Stimulated activated CD4-positive, alpha-beta T cell treated with anti-CD3 and anti-CD28 coated beads, TNF-alpha, amount 100 ng/mL, for 24 hours (primary cell): ENCODE results near the gene SHROOM3.
"Not testable (repeated sequence)": the region's sequence is repeated elsewhere in the genome, so short reads cannot be mapped to it uniquely, and the experiment has no call there.

Source experiments
- DNase-seq, 3 experiments: peaks; one replicate each; pipeline ENCODE4 v3.0.0-alpha.2; 2020; ENCODE audit warnings: low read depth in 3 of 3

The SHROOM3 gene

GRCh38 chr4:76694056-76694455 lies 259.0 kb downstream of the SHROOM3 start:
- DNase-seq = no peak

- no peak for DNase-seq
Measured at GRCh38 chr4:76696109-76696508, 261.1 kb downstream of the SHROOM3 start.

- no peak for DNase-seq
Measured at GRCh38 chr4:76697129-76697803, 262.2 kb downstream of the SHROOM3 start.

- no peak for DNase-seq
Measured at GRCh38 chr4:76698141-76698540, 263.1 kb downstream of the SHROOM3 start.

- no peak for DNase-seq
Measured at GRCh38 chr4:76699751-76700310, 264.8 kb downstream of the SHROOM3 start.

GRCh38 chr4:76702440-76703122 lies 267.6 kb downstream of the SHROOM3 start:
- DNase-seq = no peak

GRCh38 chr4:76703123-76703490 lies 268.1 kb downstream of the SHROOM3 start:
- no peak for DNase-seq

- DNase-seq = no peak
Measured at GRCh38 chr4:76703676-76704075, 268.6 kb downstream of the SHROOM3 start.

GRCh38 chr4:76704133-76704881 lies 269.3 kb downstream of the SHROOM3 start:
- DNase-seq = no peak

- no peak for DNase-seq
Measured at GRCh38 chr4:76705472-76705871, 270.4 kb downstream of the SHROOM3 start.

GRCh38 chr4:76706581-76706980 lies 271.6 kb downstream of the SHROOM3 start:
- DNase-seq = no peak

- DNase-seq = no peak
Measured at GRCh38 chr4:76708971-76709771, 274.1 kb downstream of the SHROOM3 start.

GRCh38 chr4:76709772-76710090 lies 274.7 kb downstream of the SHROOM3 start:
- no peak for DNase-seq

- no peak for DNase-seq
Measured at GRCh38 chr4:76712564-76712963, 277.5 kb downstream of the SHROOM3 start.

- DNase-seq = no peak
Measured at GRCh38 chr4:76714226-76714625, 279.2 kb downstream of the SHROOM3 start.

GRCh38 chr4:76716020-76716419 lies 281.0 kb downstream of the SHROOM3 start:
- no peak for DNase-seq

- DNase-seq = no peak
Measured at GRCh38 chr4:76716658-76717057, 281.6 kb downstream of the SHROOM3 start.

GRCh38 chr4:76717431-76717830 lies 282.4 kb downstream of the SHROOM3 start:
- DNase-seq = no peak

- no peak for DNase-seq
Measured at GRCh38 chr4:76718021-76718420, 283.0 kb downstream of the SHROOM3 start.

GRCh38 chr4:76718831-76719230 lies 283.8 kb downstream of the SHROOM3 start:
- DNase-seq = no peak

- no peak for DNase-seq
Measured at GRCh38 chr4:76720121-76720520, 285.1 kb downstream of the SHROOM3 start.

- not testable (repeated sequence) for DNase-seq
Measured at GRCh38 chr4:76722146-76722545, 287.1 kb downstream of the SHROOM3 start.
